Suppressor macrophage treated with lipopolysaccharide for 4 hours (primary cell): Measurements from ENCODE around the gene ADPRS.

Experiments
- DNase-seq: peaks from one replicate; pipeline ENCODE4 v3.0.0-alpha.2; 2020

ADPRS gene

GRCh38 chr1:36134031-36134430, 45.3 kb downstream of the ADPRS start:
- no peak for DNase-seq

GRCh38 chr1:36134505-36135329, 46.0 kb downstream of the ADPRS start:
- peak; percentile 65 for DNase-seq

- DNase-seq = no peak
These were observed 46.6 kb downstream of the ADPRS start for GRCh38 chr1:36135330-36135667.

- no peak for DNase-seq
These were observed 47.1 kb downstream of the ADPRS start for GRCh38 chr1:36135796-36136195.

- no peak for DNase-seq
These were observed 47.8 kb downstream of the ADPRS start for GRCh38 chr1:36136535-36136934.

- DNase-seq = no peak
These were observed 48.5 kb downstream of the ADPRS start for GRCh38 chr1:36137226-36137625.

- no peak for DNase-seq
These were observed 49.1 kb downstream of the ADPRS start for GRCh38 chr1:36137776-36138175.

- no peak for DNase-seq
These were observed 50.8 kb downstream of the ADPRS start for GRCh38 chr1:36139521-36139920.

- no peak for DNase-seq
These were observed 53.4 kb downstream of the ADPRS start for GRCh38 chr1:36142121-36142520.

GRCh38 chr1:36143424-36143823, 54.7 kb downstream of the ADPRS start:
- no peak for DNase-seq
